Measurements from ENCODE around the gene KREMEN1. TPM values are rescaled to one million over a fixed set of nuclear protein-coding genes. Genes with fewer than 3 reads are reported as not detected.
A peak's percentile ranks its signal among the peaks of the same experiment; 100 is the strongest.

KREMEN1 gene
- total and polyA plus RNA-seq, 9 of the 15 experiments (the other 6 are each of a cell fraction or from before 2014, with no cell fraction given), result 0.69 to 11.5 (median 4.3) TPM

DNA sequence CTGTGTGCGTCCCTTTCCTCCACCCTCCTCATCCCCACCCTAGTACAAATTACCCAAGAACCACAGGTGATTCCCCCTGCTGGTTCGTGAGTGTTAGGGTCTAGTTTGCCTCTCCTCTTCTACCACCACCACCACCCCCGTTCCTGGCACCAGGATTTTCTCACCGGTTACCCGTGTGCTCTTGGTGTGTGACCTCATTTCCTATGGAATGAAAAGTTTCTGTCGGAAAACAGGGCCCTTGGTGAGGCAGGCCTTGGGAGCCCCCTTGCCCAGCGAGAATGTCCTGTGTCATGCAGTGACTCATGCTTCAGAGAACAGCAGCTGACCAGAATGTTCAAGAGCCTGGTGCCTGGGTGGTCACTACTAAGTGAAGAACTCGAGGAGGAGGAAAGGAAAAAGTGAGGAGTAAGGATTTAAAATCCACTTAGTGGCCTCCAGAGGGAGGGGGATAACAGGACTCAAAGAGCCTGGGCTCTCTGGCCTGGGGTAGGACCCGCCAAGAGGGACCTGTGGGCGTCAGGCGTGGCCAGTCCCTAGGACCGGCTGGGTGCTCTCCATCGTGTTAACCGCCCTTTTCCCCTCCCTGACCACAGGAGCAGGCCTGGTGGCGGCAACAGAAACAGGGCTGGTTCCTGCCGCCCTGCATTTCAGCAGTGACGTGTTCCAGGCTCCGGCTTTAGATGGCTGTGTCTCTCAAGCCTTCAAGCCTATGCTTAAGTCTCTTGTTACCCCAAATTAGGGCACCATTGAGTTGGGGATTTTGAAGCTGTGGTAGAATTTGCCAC lies 41.4 kb upstream of the KREMEN1 start (continued):
- TF ChIP-seq, protein P1, sequence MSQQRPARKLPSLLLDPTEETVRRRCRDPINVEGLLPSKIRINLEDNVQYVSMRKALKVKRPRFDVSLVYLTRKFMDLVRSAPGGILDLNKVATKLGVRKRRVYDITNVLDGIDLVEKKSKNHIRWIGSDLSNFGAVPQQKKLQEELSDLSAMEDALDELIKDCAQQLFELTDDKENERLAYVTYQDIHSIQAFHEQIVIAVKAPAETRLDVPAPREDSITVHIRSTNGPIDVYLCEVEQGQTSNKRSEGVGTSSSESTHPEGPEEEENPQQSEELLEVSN (IDR thresholded peaks at IDR 0.05; ENCODE audit: borderline replicate concordance in 1 of 2, extremely low read depth in 1 of 2, insufficient read depth in 1 of 2, insufficient read length in 1 of 2, low read depth in 1 of 2, low read length in 1 of 2, poor library complexity in 1 of 2, severe bottlenecking in 1 of 2), result peak; percentile 39 to 71
- TF ChIP-seq DMBX1 (CRISPR knock-in tag; IDR thresholded peaks at IDR 0.05; ENCODE audit: borderline replicate concordance) (0 out of 2 replicates have a peak, but pooled peaks have one; percentile 12), PHB2 (IDR thresholded peaks at IDR 0.05; ENCODE audit: low read depth) (no peak), MTA1 (IDR thresholded peaks at IDR 0.05; ENCODE audit: borderline replicate concordance) (no peak), TEAD4 (IDR thresholded peaks at IDR 0.05; ENCODE audit: low read length) (no peak), TEAD4 (CRISPR knock-in tag; IDR thresholded peaks at IDR 0.05; ENCODE audit: borderline replicate concordance) (no peak), KDM1A (IDR thresholded peaks at IDR 0.05) (0 out of 4 replicates have a peak, but pooled peaks of 1 of the 2 experiments have one; percentile 17), L3MBTL2 (IDR thresholded peaks at IDR 0.05) (peak; percentile 73), ARID1B (IDR thresholded peaks at IDR 0.05) (peak; percentile 78), TAF9B (IDR thresholded peaks at IDR 0.05; ENCODE audit: partially characterized antibody) (peak; percentile 71)
- TF ChIP-seq, protein P2, sequence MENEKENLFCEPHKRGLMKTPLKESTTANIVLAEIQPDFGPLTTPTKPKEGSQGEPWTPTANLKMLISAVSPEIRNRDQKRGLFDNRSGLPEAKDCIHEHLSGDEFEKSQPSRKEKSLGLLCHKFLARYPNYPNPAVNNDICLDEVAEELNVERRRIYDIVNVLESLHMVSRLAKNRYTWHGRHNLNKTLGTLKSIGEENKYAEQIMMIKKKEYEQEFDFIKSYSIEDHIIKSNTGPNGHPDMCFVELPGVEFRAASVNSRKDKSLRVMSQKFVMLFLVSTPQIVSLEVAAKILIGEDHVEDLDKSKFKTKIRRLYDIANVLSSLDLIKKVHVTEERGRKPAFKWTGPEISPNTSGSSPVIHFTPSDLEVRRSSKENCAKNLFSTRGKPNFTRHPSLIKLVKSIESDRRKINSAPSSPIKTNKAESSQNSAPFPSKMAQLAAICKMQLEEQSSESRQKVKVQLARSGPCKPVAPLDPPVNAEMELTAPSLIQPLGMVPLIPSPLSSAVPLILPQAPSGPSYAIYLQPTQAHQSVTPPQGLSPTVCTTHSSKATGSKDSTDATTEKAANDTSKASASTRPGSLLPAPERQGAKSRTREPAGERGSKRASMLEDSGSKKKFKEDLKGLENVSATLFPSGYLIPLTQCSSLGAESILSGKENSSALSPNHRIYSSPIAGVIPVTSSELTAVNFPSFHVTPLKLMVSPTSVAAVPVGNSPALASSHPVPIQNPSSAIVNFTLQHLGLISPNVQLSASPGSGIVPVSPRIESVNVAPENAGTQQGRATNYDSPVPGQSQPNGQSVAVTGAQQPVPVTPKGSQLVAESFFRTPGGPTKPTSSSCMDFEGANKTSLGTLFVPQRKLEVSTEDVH (IDR thresholded peaks at IDR 0.05; ENCODE audit: low read depth, partially characterized antibody), result no peak
- TF ChIP-seq, protein P3, sequence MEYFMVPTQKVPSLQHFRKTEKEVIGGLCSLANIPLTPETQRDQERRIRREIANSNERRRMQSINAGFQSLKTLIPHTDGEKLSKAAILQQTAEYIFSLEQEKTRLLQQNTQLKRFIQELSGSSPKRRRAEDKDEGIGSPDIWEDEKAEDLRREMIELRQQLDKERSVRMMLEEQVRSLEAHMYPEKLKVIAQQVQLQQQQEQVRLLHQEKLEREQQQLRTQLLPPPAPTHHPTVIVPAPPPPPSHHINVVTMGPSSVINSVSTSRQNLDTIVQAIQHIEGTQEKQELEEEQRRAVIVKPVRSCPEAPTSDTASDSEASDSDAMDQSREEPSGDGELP (CRISPR knock-in tag; IDR thresholded peaks at IDR 0.05; ENCODE audit: borderline replicate concordance), result peak; percentile 78; the same call in 1 of the 2 replicates
- TF ChIP-seq, protein P4, sequence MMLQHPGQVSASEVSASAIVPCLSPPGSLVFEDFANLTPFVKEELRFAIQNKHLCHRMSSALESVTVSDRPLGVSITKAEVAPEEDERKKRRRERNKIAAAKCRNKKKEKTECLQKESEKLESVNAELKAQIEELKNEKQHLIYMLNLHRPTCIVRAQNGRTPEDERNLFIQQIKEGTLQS (IDR thresholded peaks at IDR 0.05), result peak; percentile 95
- TF ChIP-seq, protein P4 (CRISPR knock-in tag; conservative IDR thresholded peaks at IDR 0.05), result no peak
- TF ChIP-seq, protein P5, sequence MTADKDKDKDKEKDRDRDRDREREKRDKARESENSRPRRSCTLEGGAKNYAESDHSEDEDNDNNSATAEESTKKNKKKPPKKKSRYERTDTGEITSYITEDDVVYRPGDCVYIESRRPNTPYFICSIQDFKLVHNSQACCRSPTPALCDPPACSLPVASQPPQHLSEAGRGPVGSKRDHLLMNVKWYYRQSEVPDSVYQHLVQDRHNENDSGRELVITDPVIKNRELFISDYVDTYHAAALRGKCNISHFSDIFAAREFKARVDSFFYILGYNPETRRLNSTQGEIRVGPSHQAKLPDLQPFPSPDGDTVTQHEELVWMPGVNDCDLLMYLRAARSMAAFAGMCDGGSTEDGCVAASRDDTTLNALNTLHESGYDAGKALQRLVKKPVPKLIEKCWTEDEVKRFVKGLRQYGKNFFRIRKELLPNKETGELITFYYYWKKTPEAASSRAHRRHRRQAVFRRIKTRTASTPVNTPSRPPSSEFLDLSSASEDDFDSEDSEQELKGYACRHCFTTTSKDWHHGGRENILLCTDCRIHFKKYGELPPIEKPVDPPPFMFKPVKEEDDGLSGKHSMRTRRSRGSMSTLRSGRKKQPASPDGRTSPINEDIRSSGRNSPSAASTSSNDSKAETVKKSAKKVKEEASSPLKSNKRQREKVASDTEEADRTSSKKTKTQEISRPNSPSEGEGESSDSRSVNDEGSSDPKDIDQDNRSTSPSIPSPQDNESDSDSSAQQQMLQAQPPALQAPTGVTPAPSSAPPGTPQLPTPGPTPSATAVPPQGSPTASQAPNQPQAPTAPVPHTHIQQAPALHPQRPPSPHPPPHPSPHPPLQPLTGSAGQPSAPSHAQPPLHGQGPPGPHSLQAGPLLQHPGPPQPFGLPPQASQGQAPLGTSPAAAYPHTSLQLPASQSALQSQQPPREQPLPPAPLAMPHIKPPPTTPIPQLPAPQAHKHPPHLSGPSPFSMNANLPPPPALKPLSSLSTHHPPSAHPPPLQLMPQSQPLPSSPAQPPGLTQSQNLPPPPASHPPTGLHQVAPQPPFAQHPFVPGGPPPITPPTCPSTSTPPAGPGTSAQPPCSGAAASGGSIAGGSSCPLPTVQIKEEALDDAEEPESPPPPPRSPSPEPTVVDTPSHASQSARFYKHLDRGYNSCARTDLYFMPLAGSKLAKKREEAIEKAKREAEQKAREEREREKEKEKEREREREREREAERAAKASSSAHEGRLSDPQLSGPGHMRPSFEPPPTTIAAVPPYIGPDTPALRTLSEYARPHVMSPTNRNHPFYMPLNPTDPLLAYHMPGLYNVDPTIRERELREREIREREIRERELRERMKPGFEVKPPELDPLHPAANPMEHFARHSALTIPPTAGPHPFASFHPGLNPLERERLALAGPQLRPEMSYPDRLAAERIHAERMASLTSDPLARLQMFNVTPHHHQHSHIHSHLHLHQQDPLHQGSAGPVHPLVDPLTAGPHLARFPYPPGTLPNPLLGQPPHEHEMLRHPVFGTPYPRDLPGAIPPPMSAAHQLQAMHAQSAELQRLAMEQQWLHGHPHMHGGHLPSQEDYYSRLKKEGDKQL (CRISPR knock-in tag; IDR thresholded peaks at IDR 0.05; ENCODE audit: borderline replicate concordance), result no peak
